ENCODE results near the gene TDRD12.
A peak's percentile ranks its signal among the peaks of the same experiment; 100 is the strongest.
"Not testable (repeated sequence)": the region's sequence is repeated elsewhere in the genome, so short reads cannot be mapped to it uniquely, and the experiment has no call there.

TDRD12 gene

GRCh38 chr19:32745594-32746251 is 26.2 kb downstream of the TDRD12 start:
- not testable (repeated sequence) for H3K36me3 ChIP-seq (ENCODE audit: control insufficient read depth, insufficient read depth, low read length); H3K27ac ChIP-seq (ENCODE audit: insufficient read depth, low read length, poor library complexity, severe bottlenecking); H3K9me3 ChIP-seq (ENCODE audit: control insufficient read depth, low read length); H3K4me3 ChIP-seq (ENCODE audit: insufficient read depth, low read depth, low read length, poor library complexity, severe bottlenecking); H3K27me3 ChIP-seq (replicated peaks; ENCODE audit: control insufficient read depth, insufficient read depth, low read length, poor library complexity, severe bottlenecking)
- DNase-seq, result peak; percentile 29 to 49 (median 31)
- H3K4me1 ChIP-seq (ENCODE audit: control insufficient read depth, insufficient read depth, low read length, poor library complexity, severe bottlenecking), result peaks cover 12% of the 10 kb centered on the region

GRCh38 chr19:32746631-32747196 is 27.1 kb downstream of the TDRD12 start:
- not testable (repeated sequence) for H3K27me3 ChIP-seq (replicated peaks; ENCODE audit: control insufficient read depth, insufficient read depth, low read length, poor library complexity, severe bottlenecking); H3K36me3 ChIP-seq (ENCODE audit: control insufficient read depth, insufficient read depth, low read length); H3K27ac ChIP-seq (ENCODE audit: insufficient read depth, low read length, poor library complexity, severe bottlenecking); H3K9me3 ChIP-seq (ENCODE audit: control insufficient read depth, low read length); H3K4me3 ChIP-seq (ENCODE audit: insufficient read depth, low read depth, low read length, poor library complexity, severe bottlenecking)
- H3K4me1 ChIP-seq (ENCODE audit: control insufficient read depth, insufficient read depth, low read length, poor library complexity, severe bottlenecking), result peaks cover 12% of the 10 kb centered on the region
- peak; percentile 38 to 59 (median 41) for DNase-seq

DNA sequence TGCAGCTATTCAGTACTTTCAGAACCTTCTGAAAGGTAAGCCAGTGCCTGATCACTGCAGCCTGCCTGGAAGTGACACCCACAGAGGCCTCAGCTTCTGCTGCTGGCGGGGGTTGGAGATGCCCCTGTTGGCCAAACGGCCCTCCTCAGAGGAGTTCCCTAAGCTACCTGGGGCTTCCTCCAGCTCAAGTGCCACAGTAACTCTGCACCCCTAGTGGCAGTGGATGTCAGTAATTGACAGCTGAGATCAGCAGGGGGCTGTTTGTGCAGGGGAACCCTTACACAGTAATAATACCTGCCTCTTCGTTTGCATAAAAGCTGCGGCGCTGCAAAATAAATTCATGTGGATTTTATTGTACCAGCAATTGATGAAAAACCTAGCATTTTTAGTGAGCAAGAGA is 28.9 kb downstream of the TDRD12 start:
- Histone ChIP-seq H3K27ac (ENCODE audit: insufficient read depth, low read length, poor library complexity, severe bottlenecking) (no peak overlapping the region), H3K4me1 (ENCODE audit: control insufficient read depth, insufficient read depth, low read length, poor library complexity, severe bottlenecking) (peaks cover 12% of the 10 kb centered on the region), H3K4me3 (ENCODE audit: insufficient read depth, low read depth, low read length, poor library complexity, severe bottlenecking) (no peak overlapping the region), H3K36me3 (ENCODE audit: control insufficient read depth, insufficient read depth, low read length) (no peaks in the 10 kb centered on the region), H3K9me3 (ENCODE audit: control insufficient read depth, low read length) (no peaks in the 10 kb centered on the region), H3K27me3 (replicated peaks; ENCODE audit: control insufficient read depth, insufficient read depth, low read length, poor library complexity, severe bottlenecking) (no peaks in the 10 kb centered on the region)
- no peak for DNase-seq

DNA sequence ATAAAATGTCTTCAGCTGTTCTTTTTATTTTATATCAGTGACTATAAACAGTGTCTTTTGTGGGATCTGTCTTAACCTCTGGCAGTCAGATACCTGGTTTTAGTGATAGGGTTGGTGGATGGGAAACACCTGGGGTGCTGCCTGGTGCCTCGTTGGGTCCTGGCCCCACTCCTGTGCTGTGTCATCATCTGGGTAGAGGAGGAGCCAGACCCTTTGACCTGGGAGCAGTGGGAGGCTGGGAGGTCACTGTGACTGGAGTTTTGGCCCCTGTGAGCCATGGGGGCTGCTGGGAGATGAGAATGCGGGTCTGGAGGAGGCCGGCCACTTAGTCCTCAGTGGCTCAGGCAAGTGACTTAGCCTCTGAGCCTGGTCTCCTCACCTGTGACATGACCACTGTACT is 29.4 kb downstream of the TDRD12 start:
- no peaks in the 10 kb centered on the region for H3K27me3 ChIP-seq (replicated peaks; ENCODE audit: control insufficient read depth, insufficient read depth, low read length, poor library complexity, severe bottlenecking)
- H3K4me1 ChIP-seq (ENCODE audit: control insufficient read depth, insufficient read depth, low read length, poor library complexity, severe bottlenecking), result peaks cover 12% of the 10 kb centered on the region
- DNase-seq, result no peak
- no peak overlapping the region for H3K27ac ChIP-seq (ENCODE audit: insufficient read depth, low read length, poor library complexity, severe bottlenecking)
- no peak overlapping the region for H3K4me3 ChIP-seq (ENCODE audit: insufficient read depth, low read depth, low read length, poor library complexity, severe bottlenecking)
- H3K36me3 ChIP-seq (ENCODE audit: control insufficient read depth, insufficient read depth, low read length), result no peaks in the 10 kb centered on the region
- H3K9me3 ChIP-seq (ENCODE audit: control insufficient read depth, low read length), result no peaks in the 10 kb centered on the region

DNA sequence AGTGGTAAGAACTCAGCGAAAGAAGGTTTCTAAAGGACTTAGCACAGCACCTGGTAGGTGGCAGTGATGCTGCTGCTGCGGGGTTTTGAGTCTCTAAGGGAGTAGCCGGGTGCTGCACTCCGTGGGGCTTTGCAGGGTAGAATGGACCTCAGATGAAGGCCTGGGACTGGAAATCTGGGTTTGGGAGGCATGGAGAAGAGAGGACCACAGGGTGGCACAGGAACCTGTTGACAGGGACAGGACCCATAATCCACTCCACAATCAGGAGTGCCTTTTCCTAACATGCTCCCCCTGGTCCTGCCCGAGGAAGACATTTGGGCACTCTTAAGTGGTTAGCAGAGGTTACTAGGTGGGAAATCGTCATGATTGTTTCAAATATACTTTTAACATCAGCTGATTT is 29.8 kb downstream of the TDRD12 start:
- Histone ChIP-seq H3K4me1 (ENCODE audit: control insufficient read depth, insufficient read depth, low read length, poor library complexity, severe bottlenecking) (peaks cover 12% of the 10 kb centered on the region), H3K36me3 (ENCODE audit: control insufficient read depth, insufficient read depth, low read length) (no peaks in the 10 kb centered on the region), H3K4me3 (ENCODE audit: insufficient read depth, low read depth, low read length, poor library complexity, severe bottlenecking) (no peak overlapping the region), H3K27ac (ENCODE audit: insufficient read depth, low read length, poor library complexity, severe bottlenecking) (no peak overlapping the region), H3K27me3 (replicated peaks; ENCODE audit: control insufficient read depth, insufficient read depth, low read length, poor library complexity, severe bottlenecking) (no peaks in the 10 kb centered on the region), H3K9me3 (ENCODE audit: control insufficient read depth, low read length) (no peaks in the 10 kb centered on the region)
- DNase-seq, result no peak

- H3K9me3 ChIP-seq (ENCODE audit: control insufficient read depth, low read length), result no peaks in the 10 kb centered on the region
- peaks cover 2% of the 10 kb centered on the region for H3K4me1 ChIP-seq (ENCODE audit: control insufficient read depth, insufficient read depth, low read length, poor library complexity, severe bottlenecking)
- H3K27ac ChIP-seq (ENCODE audit: insufficient read depth, low read length, poor library complexity, severe bottlenecking), result no peak overlapping the region
- no peaks in the 10 kb centered on the region for H3K36me3 ChIP-seq (ENCODE audit: control insufficient read depth, insufficient read depth, low read length)
- no peak overlapping the region for H3K4me3 ChIP-seq (ENCODE audit: insufficient read depth, low read depth, low read length, poor library complexity, severe bottlenecking)
- DNase-seq, result no peak
- H3K27me3 ChIP-seq (replicated peaks; ENCODE audit: control insufficient read depth, insufficient read depth, low read length, poor library complexity, severe bottlenecking), result no peaks in the 10 kb centered on the region
These were observed 31.0 kb downstream of the TDRD12 start for GRCh38 chr19:32750441-32751055.

DNA sequence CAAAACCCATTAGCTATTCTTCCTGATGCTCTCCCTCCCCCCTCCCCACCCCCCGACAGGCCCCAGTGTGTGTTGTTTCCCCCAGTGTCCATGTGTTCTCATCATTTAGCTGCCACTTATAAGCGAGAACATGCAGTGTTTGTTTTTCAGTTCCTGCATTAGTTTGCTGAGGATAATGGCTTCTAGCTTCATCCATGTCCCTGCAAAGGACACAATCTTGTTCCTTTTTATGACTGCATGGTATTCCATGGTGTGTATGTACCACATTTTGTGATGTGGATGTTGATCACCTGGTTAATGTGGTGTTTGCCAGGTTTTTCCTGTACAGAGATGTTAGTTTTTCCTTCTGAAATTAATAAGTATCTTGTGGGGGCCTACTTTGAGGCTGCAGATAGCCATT is 31.5 kb downstream of the TDRD12 start:
- DNase-seq, result no peak
- no peaks in the 10 kb centered on the region for H3K36me3 ChIP-seq (ENCODE audit: control insufficient read depth, insufficient read depth, low read length)
- no peak overlapping the region for H3K4me3 ChIP-seq (ENCODE audit: insufficient read depth, low read depth, low read length, poor library complexity, severe bottlenecking)
- H3K4me1 ChIP-seq (ENCODE audit: control insufficient read depth, insufficient read depth, low read length, poor library complexity, severe bottlenecking), result peaks cover 2% of the 10 kb centered on the region
- no peaks in the 10 kb centered on the region for H3K27me3 ChIP-seq (replicated peaks; ENCODE audit: control insufficient read depth, insufficient read depth, low read length, poor library complexity, severe bottlenecking)
- H3K27ac ChIP-seq (ENCODE audit: insufficient read depth, low read length, poor library complexity, severe bottlenecking), result no peak overlapping the region
- no peaks in the 10 kb centered on the region for H3K9me3 ChIP-seq (ENCODE audit: control insufficient read depth, low read length)

DNA sequence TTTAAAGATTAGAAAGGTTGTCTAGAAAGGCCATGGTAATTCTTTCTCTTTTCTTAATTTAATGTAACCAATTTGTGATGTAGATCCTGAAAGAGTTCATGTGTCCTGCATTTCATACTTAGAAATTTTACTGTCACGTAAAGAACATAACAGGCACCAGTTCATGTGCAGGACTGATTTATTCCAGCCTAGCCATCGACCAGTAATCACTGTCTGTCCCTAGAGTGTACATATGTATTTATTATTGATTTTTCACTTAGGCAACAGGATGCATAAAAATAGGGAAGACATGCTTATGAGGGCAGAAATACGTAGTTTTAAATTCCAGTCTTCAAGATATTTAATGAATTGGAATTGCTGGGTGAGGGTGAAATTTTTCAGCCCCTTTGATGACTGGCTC is 37.6 kb downstream of the TDRD12 start:
- no peaks in the 10 kb centered on the region for H3K9me3 ChIP-seq (ENCODE audit: control insufficient read depth, low read length)

DNA sequence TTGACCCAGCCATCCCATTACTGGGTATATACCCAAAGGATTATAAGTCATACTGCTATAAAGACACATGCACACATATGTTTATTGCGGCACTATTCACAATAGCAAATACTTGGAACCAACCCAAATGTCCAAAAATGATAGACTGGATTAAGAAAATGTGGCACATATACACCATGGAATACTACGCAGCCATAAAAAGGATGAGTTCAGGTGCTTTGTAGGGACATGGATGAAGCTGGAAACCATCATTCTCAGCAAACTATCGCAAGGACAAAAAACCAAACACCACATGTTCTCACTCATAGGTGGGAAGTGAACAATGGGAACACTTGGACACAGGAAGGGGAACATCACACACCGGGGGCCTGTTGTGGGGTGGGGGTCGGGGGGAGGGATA is 45.8 kb downstream of the TDRD12 start:
- not testable (repeated sequence) for H3K27me3 ChIP-seq (replicated peaks; ENCODE audit: control insufficient read depth, insufficient read depth, low read length, poor library complexity, severe bottlenecking); H3K9me3 ChIP-seq (ENCODE audit: control insufficient read depth, low read length); H3K4me1 ChIP-seq (ENCODE audit: control insufficient read depth, insufficient read depth, low read length, poor library complexity, severe bottlenecking); DNase-seq; H3K36me3 ChIP-seq (ENCODE audit: control insufficient read depth, insufficient read depth, low read length); H3K4me3 ChIP-seq (ENCODE audit: insufficient read depth, low read depth, low read length, poor library complexity, severe bottlenecking); H3K27ac ChIP-seq (ENCODE audit: insufficient read depth, low read length, poor library complexity, severe bottlenecking)

More for the DNA sequence above, 37.6 kb downstream of the TDRD12 start:
- H3K4me3 ChIP-seq (ENCODE audit: insufficient read depth, low read depth, low read length, poor library complexity, severe bottlenecking), result no peak overlapping the region
- H3K27me3 ChIP-seq (replicated peaks; ENCODE audit: control insufficient read depth, insufficient read depth, low read length, poor library complexity, severe bottlenecking), result no peaks in the 10 kb centered on the region
- H3K27ac ChIP-seq (ENCODE audit: insufficient read depth, low read length, poor library complexity, severe bottlenecking), result no peak overlapping the region
- no peak for DNase-seq
- no peaks in the 10 kb centered on the region for H3K36me3 ChIP-seq (ENCODE audit: control insufficient read depth, insufficient read depth, low read length)
- no peaks in the 10 kb centered on the region for H3K4me1 ChIP-seq (ENCODE audit: control insufficient read depth, insufficient read depth, low read length, poor library complexity, severe bottlenecking)

GRCh38 chr19:32767951-32768679 is 48.5 kb downstream of the TDRD12 start:
- no peaks in the 10 kb centered on the region for H3K9me3 ChIP-seq (ENCODE audit: control insufficient read depth, low read length)
- no peak overlapping the region for H3K4me3 ChIP-seq (ENCODE audit: insufficient read depth, low read depth, low read length, poor library complexity, severe bottlenecking)
- no peaks in the 10 kb centered on the region for H3K36me3 ChIP-seq (ENCODE audit: control insufficient read depth, insufficient read depth, low read length)
- H3K4me1 ChIP-seq (ENCODE audit: control insufficient read depth, insufficient read depth, low read length, poor library complexity, severe bottlenecking), result no peaks in the 10 kb centered on the region
- no peak overlapping the region for H3K27ac ChIP-seq (ENCODE audit: insufficient read depth, low read length, poor library complexity, severe bottlenecking)
- DNase-seq, result no peak
- H3K27me3 ChIP-seq (replicated peaks; ENCODE audit: control insufficient read depth, insufficient read depth, low read length, poor library complexity, severe bottlenecking), result no peaks in the 10 kb centered on the region
